LNCAP (cell line): ENCODE results near the gene TOP3A.

Experiments used
- CTCF ChIP-seq: fragments of 450-650 bp; IDR thresholded peaks from 2 replicates; pipeline ENCODE4 v1.5.1; 2017; ENCODE audit warnings: mild to moderate bottlenecking

Gene TOP3A

DNA sequence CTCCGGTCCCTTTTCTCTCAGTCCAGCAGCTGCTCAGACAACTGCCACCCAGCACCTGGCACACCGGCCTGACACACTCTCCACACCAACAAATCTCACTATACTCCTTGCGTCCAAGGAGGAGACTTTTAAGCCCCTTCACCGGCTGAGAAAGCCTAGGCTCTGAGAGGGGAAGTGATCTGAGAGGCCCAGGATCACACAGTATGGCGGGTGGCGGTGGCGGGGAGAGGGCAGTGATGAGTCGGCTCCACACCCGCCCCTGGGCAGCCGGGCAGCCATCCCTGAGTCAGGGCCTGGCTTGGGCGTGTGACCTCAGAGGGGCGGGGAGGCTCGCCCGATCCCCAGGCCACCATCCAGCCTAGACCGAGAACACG is 56.8 kb downstream of the TOP3A start:
- TF ChIP-seq CTCF, result no peak

DNA sequence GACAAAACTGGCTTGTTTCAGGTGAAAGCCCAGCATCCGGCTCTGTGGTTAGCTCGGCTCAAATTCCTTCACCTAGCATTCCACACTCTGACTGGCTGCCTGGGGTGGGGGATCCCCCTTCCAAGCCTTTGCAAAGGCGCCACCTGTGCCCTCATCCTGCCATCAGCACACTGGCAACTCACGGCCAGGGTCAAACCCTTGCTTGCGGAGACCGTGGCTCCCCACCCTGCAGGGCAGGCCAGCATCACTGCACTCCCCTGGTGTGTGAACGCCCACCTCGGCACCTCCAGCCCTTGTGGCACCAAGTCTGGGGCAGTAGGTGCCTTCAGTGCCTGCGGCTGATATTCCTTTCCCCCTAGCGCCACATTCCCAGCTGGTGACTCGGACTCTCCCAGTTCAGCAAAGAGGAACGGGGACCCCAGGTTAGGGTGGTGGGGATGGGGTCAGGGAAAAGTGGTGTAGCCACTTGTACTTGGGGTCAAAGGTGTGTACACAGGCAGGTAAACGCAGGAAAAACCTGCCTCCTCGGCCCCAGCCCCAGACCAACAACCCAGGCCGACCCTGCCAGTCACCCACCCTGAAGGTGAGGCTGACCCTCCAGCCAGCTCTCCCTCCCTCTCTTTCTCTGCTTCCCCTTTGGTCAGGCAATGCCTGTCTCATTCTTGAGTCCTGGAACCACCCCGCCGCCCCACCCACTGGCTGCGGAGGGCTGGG is 57.4 kb downstream of the TOP3A start:
- TF ChIP-seq CTCF, result no peak

GRCh38 chr17:18256776-18257175 is 58.0 kb downstream of the TOP3A start:
- TF ChIP-seq CTCF, result no peak

DNA sequence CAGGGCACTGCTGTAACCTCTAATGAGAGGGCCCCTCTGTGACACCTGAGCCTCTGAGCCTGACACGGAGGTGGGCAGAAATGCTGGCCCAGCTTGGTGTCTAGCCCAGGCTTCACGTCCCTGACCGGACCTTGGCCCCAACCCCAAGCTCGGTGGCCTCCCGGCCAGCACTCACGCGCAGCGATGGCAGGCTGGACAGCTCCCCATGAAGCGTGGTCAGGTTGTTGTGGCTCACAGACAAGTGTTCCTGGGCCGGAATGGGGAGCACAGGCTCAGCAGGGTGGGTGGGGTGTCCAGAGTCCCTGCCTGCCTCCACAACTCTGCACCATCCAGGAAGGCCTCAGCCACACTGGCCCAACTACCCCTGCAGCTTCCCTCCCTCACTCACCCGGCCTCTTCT is 58.4 kb downstream of the TOP3A start:
- no peak for TF ChIP-seq CTCF

GRCh38 chr17:18254888-18255649 is 59.7 kb downstream of the TOP3A start:
- TF ChIP-seq CTCF, result no peak

- no peak for TF ChIP-seq CTCF
Measured at GRCh38 chr17:18253947-18254821, 60.6 kb downstream of the TOP3A start.

- no peak for TF ChIP-seq CTCF
Measured at GRCh38 chr17:18253187-18253884, 61.5 kb downstream of the TOP3A start.
